Stomach (tissue), 4 donors: ENCODE measurements around the gene DGCR2.

ENCODE experiments used
- EP300 ChIP-seq: sonication (generic); formaldehyde crosslinking; IDR thresholded peaks from one replicate; pipeline ENCODE4 v1.6.1; 2017; ENCODE audit warnings: antibody characterized with exemption
- TF ChIP-seq, protein P1 (sequence below), 7 experiments: fragments of 450-650 bp in 4 of 7; fragments of 200-600 bp in 3 of 7; sonication (generic) in 3 of 7; IDR thresholded peaks; one replicate each; pipeline ENCODE4 v1.5.1; 2016 to 2019; ENCODE audit warnings: antibody characterized with exemption in 7 of 7, control low read depth in 2 of 7, mild to moderate bottlenecking in 1 of 7

- TF ChIP-seq, protein P1, sequence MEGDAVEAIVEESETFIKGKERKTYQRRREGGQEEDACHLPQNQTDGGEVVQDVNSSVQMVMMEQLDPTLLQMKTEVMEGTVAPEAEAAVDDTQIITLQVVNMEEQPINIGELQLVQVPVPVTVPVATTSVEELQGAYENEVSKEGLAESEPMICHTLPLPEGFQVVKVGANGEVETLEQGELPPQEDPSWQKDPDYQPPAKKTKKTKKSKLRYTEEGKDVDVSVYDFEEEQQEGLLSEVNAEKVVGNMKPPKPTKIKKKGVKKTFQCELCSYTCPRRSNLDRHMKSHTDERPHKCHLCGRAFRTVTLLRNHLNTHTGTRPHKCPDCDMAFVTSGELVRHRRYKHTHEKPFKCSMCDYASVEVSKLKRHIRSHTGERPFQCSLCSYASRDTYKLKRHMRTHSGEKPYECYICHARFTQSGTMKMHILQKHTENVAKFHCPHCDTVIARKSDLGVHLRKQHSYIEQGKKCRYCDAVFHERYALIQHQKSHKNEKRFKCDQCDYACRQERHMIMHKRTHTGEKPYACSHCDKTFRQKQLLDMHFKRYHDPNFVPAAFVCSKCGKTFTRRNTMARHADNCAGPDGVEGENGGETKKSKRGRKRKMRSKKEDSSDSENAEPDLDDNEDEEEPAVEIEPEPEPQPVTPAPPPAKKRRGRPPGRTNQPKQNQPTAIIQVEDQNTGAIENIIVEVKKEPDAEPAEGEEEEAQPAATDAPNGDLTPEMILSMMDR (IDR thresholded peaks at IDR 0.05) = no peak
- TF ChIP-seq EP300 = no peak
Observed at GRCh38 chr22:18997306-18997924, 124.8 kb downstream of the DGCR2 start.
